ENCODE data around the gene CNIH4. TPM values are rescaled to one million over a fixed set of nuclear protein-coding genes. Genes with fewer than 3 reads are reported as not detected.
A peak's percentile ranks its signal among the peaks of the same experiment; 100 is the strongest.
"Not testable (repeated sequence)": the region's sequence is repeated elsewhere in the genome, so short reads cannot be mapped to it uniquely, and the experiment has no call there.

Gene CNIH4
- total RNA-seq, 2 experiments from 2014 or later, result 41.3 to 43.7 TPM

DNA sequence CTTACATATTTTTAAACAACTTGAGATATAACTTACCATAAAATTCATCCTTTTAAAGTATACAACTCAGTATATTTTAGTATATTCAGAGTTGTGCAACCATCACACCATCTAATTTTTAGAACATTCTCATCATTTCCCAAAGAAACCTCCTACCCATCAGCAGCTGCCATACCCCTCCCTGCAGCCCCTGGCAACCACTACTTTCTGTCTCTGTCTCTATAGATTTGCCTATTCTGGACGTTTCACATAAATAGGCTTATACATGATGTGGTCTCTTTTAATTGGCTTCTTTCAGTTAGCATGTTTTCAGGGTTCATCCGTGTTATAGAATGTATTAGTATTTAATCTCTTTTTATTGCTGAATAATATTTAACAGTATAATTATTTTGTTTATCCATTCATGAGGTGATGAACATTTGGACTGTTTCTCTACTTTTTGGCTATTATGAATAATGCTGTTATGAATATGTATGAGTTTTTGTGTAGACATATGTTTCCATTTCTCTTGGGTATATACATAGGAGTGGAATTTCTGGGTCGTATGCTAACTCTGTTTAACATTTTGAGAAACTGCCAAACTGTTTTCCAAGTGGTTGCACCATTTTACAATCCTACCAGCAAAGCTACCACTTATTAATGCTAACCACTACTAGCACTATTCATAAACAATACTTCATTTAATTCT lies 48.4 kb downstream of the CNIH4 start:
- POLR2A ChIA-PET, result no interaction called here
- CTCF ChIA-PET, result interaction anchor here (0.9 kb wide), 2 partner anchors 18 to 52 kb away, joined by 3 to 4 read pairs; no protein-coding TSS in a partner anchor
- H3K36me3 Mint-ChIP-seq (ENCODE audit: low read depth), result peaks cover 52% of the 10 kb centered on the region

GRCh38 chr1:224405604-224405970 lies 48.9 kb downstream of the CNIH4 start:
- no peak overlapping the region for H3K27ac Mint-ChIP-seq
- H3K9me3 Mint-ChIP-seq (ENCODE audit: insufficient read depth), result no peaks in the 10 kb centered on the region
- POLR2A ChIA-PET, result no interaction called here
- CTCF ChIA-PET, result no interaction called here
- no peak overlapping the region for H3K4me3 Mint-ChIP-seq
- H3K36me3 Mint-ChIP-seq (ENCODE audit: low read depth), result peaks cover 54% of the 10 kb centered on the region
- ATAC-seq, result no peak
- peaks cover 21% of the 10 kb centered on the region for H3K4me1 Mint-ChIP-seq (ENCODE audit: low read depth)
- no peaks in the 10 kb centered on the region for H3K27me3 Mint-ChIP-seq (ENCODE audit: low read depth)
- DNase-seq, result no peak

More for the DNA sequence above, 48.4 kb downstream of the CNIH4 start:
- Mint-ChIP-seq H3K27me3 (ENCODE audit: low read depth) (no peaks in the 10 kb centered on the region), H3K4me3 (no peak overlapping the region), H3K27ac (no peak overlapping the region), H3K4me1 (ENCODE audit: low read depth) (peaks cover 21% of the 10 kb centered on the region), H3K9me3 (ENCODE audit: insufficient read depth) (no peaks in the 10 kb centered on the region)
- no peak for DNase-seq
- no peak for ATAC-seq

DNA sequence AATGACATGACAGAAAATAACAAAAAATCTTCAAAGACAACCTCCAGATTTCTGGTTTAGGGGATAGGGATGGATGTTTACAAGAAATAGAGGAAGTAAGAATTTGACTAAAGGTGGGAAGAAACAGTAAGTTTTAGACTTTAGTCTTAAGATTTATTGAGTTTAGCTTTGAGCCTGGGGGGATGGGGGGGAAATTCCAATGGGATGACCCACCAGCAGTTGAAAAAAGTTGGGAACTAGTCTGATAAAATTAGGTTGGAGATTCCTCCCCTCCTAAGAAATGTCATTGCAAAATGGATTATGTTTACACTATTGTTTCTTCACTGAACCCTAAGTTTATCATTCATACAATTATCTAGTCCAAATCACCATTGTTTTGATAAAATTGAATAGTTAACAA lies 49.5 kb downstream of the CNIH4 start:
- ChIA-PET POLR2A (no interaction called here), CTCF (interaction anchor here (0.5 kb wide), 1 partner anchor 12 kb away, joined by 3 read pairs; no protein-coding TSS in a partner anchor)
- Mint-ChIP-seq H3K36me3 (ENCODE audit: low read depth) (peaks cover 53% of the 10 kb centered on the region), H3K9me3 (ENCODE audit: insufficient read depth) (no peaks in the 10 kb centered on the region), H3K4me1 (ENCODE audit: low read depth) (peaks cover 14% of the 10 kb centered on the region), H3K27ac (no peak overlapping the region), H3K27me3 (ENCODE audit: low read depth) (no peaks in the 10 kb centered on the region), H3K4me3 (no peak overlapping the region)
- ATAC-seq, result no peak
- no peak for DNase-seq

GRCh38 chr1:224407571-224408293 lies 51.1 kb downstream of the CNIH4 start:
- no peaks in the 10 kb centered on the region for H3K9me3 Mint-ChIP-seq (ENCODE audit: insufficient read depth)
- H3K4me3 Mint-ChIP-seq, result no peak overlapping the region
- peaks cover 56% of the 10 kb centered on the region for H3K36me3 Mint-ChIP-seq (ENCODE audit: low read depth)
- ChIA-PET CTCF (no interaction called here), POLR2A (no interaction called here)
- H3K4me1 Mint-ChIP-seq (ENCODE audit: low read depth), result peaks cover 13% of the 10 kb centered on the region
- H3K27ac Mint-ChIP-seq, result no peak overlapping the region
- H3K27me3 Mint-ChIP-seq (ENCODE audit: low read depth), result no peaks in the 10 kb centered on the region
- DNase-seq (no peak), ATAC-seq (no peak)

DNA sequence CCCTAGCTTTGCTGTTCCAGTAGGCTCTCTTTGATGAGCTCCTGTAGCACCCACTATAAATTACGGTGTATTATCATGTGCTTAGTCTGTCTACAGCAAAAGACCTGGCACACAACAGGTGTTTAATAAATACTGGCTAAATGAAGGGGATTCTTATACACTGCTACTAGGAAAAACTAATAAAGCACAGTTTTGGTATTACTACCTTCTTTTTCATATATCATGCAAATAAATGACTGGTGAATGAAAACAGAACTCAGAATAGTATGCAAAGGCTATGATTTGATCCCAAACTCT lies 51.6 kb downstream of the CNIH4 start:
- CTCF ChIA-PET, result no interaction called here
- Mint-ChIP-seq H3K27ac (no peak overlapping the region), H3K4me1 (ENCODE audit: low read depth) (peaks cover 13% of the 10 kb centered on the region), H3K9me3 (ENCODE audit: insufficient read depth) (no peaks in the 10 kb centered on the region), H3K27me3 (ENCODE audit: low read depth) (no peaks in the 10 kb centered on the region), H3K4me3 (no peak overlapping the region), H3K36me3 (ENCODE audit: low read depth) (peaks cover 56% of the 10 kb centered on the region)
- DNase-seq (no peak), ATAC-seq (no peak)
- POLR2A ChIA-PET, result no interaction called here

DNA sequence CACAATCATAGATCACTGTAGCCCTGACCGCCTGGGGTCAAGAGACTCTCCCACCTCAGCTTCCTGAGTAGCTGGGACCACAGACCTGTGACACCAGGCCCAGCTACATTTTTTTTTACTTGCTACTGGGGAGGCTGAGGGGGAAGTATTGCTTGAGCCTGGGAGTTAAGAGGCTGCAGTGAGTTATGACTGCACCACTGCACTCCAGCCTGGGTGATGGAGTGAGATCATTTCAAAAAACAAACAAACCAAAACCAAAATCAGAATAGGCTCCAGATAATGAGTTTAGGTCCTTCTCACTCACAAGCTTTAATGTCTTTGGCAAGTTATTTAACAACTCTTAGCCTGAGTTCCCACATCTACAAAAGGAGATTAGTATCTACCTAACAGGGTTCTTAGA lies 55.1 kb downstream of the CNIH4 start:
- peak; percentile 48 for ATAC-seq
- Mint-ChIP-seq H3K27ac (peak overlapping the region; percentile 26), H3K4me3 (no peak overlapping the region), H3K9me3 (ENCODE audit: insufficient read depth) (no peaks in the 10 kb centered on the region), H3K4me1 (ENCODE audit: low read depth) (peaks cover 11% of the 10 kb centered on the region), H3K36me3 (ENCODE audit: low read depth) (peaks cover 45% of the 10 kb centered on the region), H3K27me3 (ENCODE audit: low read depth) (no peaks in the 10 kb centered on the region)
- ChIA-PET CTCF (interaction anchor here (0.6 to 2.1 kb wide), 4 partner anchors 45 to 511 kb away, joined by 3 to 8 read pairs (median 4); no protein-coding TSS in a partner anchor), POLR2A (interaction anchor here (0.6 to 1.2 kb wide), 2 partner anchors 13 to 54 kb away, joined by 4 read pairs; no protein-coding TSS in a partner anchor)
- DNase-seq, result no peak

DNA sequence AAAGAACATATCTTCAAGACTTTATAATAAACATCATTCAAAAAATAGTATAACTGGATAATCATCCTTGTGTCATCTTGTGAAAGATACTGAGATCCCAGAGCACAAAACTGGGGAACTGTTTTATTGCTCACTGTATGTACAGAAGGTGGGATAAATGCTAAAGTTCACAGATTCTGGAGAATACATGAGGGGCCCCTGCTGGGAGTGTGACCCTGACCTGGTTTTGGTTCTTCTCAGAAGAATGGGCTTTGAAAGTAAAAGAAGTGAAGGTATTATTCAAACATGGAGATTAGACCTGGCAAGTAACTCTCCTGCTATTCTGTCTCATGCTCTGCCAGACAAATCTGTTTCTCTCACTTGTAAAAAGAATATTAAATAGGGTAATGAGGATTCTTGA lies 63.4 kb downstream of the CNIH4 start:
- Mint-ChIP-seq H3K4me3 (no peak overlapping the region), H3K4me1 (ENCODE audit: low read depth) (peaks cover 6% of the 10 kb centered on the region), H3K36me3 (ENCODE audit: low read depth) (peaks cover 72% of the 10 kb centered on the region), H3K9me3 (ENCODE audit: insufficient read depth) (no peaks in the 10 kb centered on the region), H3K27ac (no peak overlapping the region), H3K27me3 (ENCODE audit: low read depth) (no peaks in the 10 kb centered on the region)
- no peak for ATAC-seq
- no peak for DNase-seq
- POLR2A ChIA-PET, result no interaction called here
- CTCF ChIA-PET, result no interaction called here

DNA sequence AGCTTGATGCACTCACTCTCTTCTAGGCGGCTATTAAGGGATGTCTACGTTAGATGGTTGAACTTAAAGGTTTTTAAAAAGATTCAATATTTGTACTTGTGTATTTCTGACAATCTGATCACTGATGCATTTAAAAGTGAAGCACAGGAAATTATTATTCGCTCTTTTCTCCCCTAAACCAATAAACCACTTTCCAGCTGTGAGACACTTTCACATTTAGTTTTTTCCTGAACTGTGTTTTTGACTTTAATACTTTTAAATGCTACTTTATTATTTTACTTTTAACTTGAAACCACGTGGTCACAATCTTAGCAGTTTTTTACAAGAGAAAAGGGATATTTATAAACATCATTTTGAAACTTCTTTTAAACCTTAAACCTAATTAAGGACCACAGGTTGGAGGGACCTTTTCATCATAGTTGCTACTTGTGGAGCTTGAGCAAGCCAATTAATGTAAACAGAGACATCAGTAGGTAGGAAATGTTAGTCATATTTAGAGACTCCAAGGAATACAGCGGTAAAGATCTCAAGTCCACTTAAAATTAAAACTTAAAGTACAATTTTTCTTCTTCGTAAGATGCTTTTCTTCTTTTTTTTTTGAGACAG lies 68.7 kb downstream of the CNIH4 start:
- ChIA-PET CTCF (interaction anchor here (0.6 kb wide), 1 partner anchor 66 kb away, joined by 3 read pairs; no protein-coding TSS in a partner anchor), POLR2A (no interaction called here)
- peaks cover 65% of the 10 kb centered on the region for H3K36me3 Mint-ChIP-seq (ENCODE audit: low read depth)

GRCh38 chr1:224426869-224427268 lies 70.2 kb downstream of the CNIH4 start:
- DNase-seq; H3K4me3 Mint-ChIP-seq; ATAC-seq; POLR2A ChIA-PET; H3K27me3 Mint-ChIP-seq (ENCODE audit: low read depth); H3K9me3 Mint-ChIP-seq (ENCODE audit: insufficient read depth); CTCF ChIA-PET; H3K27ac Mint-ChIP-seq: not testable (repeated sequence)
- Mint-ChIP-seq H3K4me1 (ENCODE audit: low read depth) (peaks cover 40% of the 10 kb centered on the region), H3K36me3 (ENCODE audit: low read depth) (peaks cover 66% of the 10 kb centered on the region)

More for the DNA sequence above, 68.7 kb downstream of the CNIH4 start:
- peaks cover 28% of the 10 kb centered on the region for H3K4me1 Mint-ChIP-seq (ENCODE audit: low read depth)
- no peak overlapping the region for H3K27ac Mint-ChIP-seq
- no peak for ATAC-seq
- H3K4me3 Mint-ChIP-seq, result no peak overlapping the region
- H3K27me3 Mint-ChIP-seq (ENCODE audit: low read depth), result no peaks in the 10 kb centered on the region
- no peaks in the 10 kb centered on the region for H3K9me3 Mint-ChIP-seq (ENCODE audit: insufficient read depth)
- no peak for DNase-seq

- ATAC-seq (no peak), DNase-seq (no peak)
- Mint-ChIP-seq H3K4me1 (ENCODE audit: low read depth) (peaks cover 45% of the 10 kb centered on the region), H3K27me3 (ENCODE audit: low read depth) (no peaks in the 10 kb centered on the region), H3K4me3 (no peak overlapping the region), H3K27ac (no peak overlapping the region), H3K36me3 (ENCODE audit: low read depth) (peaks cover 64% of the 10 kb centered on the region), H3K9me3 (ENCODE audit: insufficient read depth) (no peaks in the 10 kb centered on the region)
- POLR2A ChIA-PET, result no interaction called here
- CTCF ChIA-PET, result interaction anchor here (1.0 kb wide), 1 partner anchor 71 kb away, joined by 4 read pairs; no protein-coding TSS in a partner anchor
Measured at GRCh38 chr1:224427346-224427745, 70.7 kb downstream of the CNIH4 start.

GRCh38 chr1:224428713-224429112 lies 72.0 kb downstream of the CNIH4 start:
- not testable (repeated sequence) for H3K9me3 Mint-ChIP-seq (ENCODE audit: insufficient read depth); ATAC-seq; H3K27me3 Mint-ChIP-seq (ENCODE audit: low read depth); DNase-seq; H3K4me3 Mint-ChIP-seq; H3K27ac Mint-ChIP-seq
- CTCF ChIA-PET, result interaction anchor here (0.8 to 1.0 kb wide), 2 partner anchors 99 to 184 kb away, joined by 3 read pairs; partner anchors contain the start of gene NVL
- Mint-ChIP-seq H3K4me1 (ENCODE audit: low read depth) (peaks cover 55% of the 10 kb centered on the region), H3K36me3 (ENCODE audit: low read depth) (peaks cover 65% of the 10 kb centered on the region)
- POLR2A ChIA-PET, result interaction anchor here (0.7 kb wide), 1 partner anchor 25 kb away, joined by 3 read pairs; no protein-coding TSS in a partner anchor

All from activated CD8-positive, alpha-beta T cell treated with anti-CD3 and anti-CD28 coated beads, Interleukin-2, amount 10 ng/mL, durations not matched to agents 7 days and 5 days (primary cell).